Measurements from ENCODE around the gene PRPS1. TPM values are rescaled to one million over a fixed set of nuclear protein-coding genes. Genes with fewer than 3 reads are reported as not detected.

The PRPS1 gene
- total and polyA plus RNA-seq, 9 of the 15 experiments (the other 6 are each of a cell fraction or from before 2014, with no cell fraction given), result 47.8 to 175 (median 79.6) TPM

- TF ChIP-seq CTCF (IDR thresholded peaks at IDR 0.05 in 2 of 3, conservative IDR thresholded peaks at IDR 0.05 in 1 of 3; ENCODE audit: insufficient read depth in 2 of 3, low read depth in 1 of 3, low read length in 3 of 3) (peak; percentile 71 to 85 (median 83)), JUN (IDR thresholded peaks at IDR 0.05; ENCODE audit: borderline replicate concordance, low read depth, low read length) (no peak), JUN (CRISPR knock-in tag; IDR thresholded peaks at IDR 0.05; ENCODE audit: borderline replicate concordance) (no peak), VEZF1 (CRISPR knock-in tag; IDR thresholded peaks at IDR 0.05) (0 out of 2 replicates have a peak, but pooled peaks have one; percentile 21), MAX (CRISPR knock-in tag; IDR thresholded peaks at IDR 0.05) (peak; percentile 62), POLR2G (IDR thresholded peaks at IDR 0.05; ENCODE audit: low read depth, low read length) (peak; percentile 69), ZNF511 (CRISPR knock-in tag; IDR thresholded peaks at IDR 0.05) (peak; percentile 48; the same call in 1 of the 2 replicates), ZC3H8 (IDR thresholded peaks at IDR 0.05) (no peak), ZMIZ1 (IDR thresholded peaks at IDR 0.05; ENCODE audit: low read depth in 2 of 2, low read length in 2 of 2) (no peak), ZNF561 (CRISPR knock-in tag; conservative IDR thresholded peaks at IDR 0.05) (no peak), ZNF316 (IDR thresholded peaks at IDR 0.05) (peak; percentile 59), RNF2 (IDR thresholded peaks at IDR 0.05) (no peak), MYC (IDR thresholded peaks at IDR 0.05; ENCODE audit: low read depth, low read length) (0 out of 2 replicates have a peak, but pooled peaks have one; percentile 29), MYC (CRISPR knock-in tag; IDR thresholded peaks at IDR 0.05; ENCODE audit: borderline replicate concordance, low read depth) (no peak), RBM34 (IDR thresholded peaks at IDR 0.05; ENCODE audit: borderline replicate concordance, insufficient read depth, low read length) (no peak), NRF1 (conservative IDR thresholded peaks at IDR 0.05 in 1 of 2, IDR thresholded peaks at IDR 0.05 in 1 of 2) (peak; percentile 37 to 51; a peak in 3 of 4 replicates), NEUROD1 (IDR thresholded peaks at IDR 0.05; ENCODE audit: borderline replicate concordance, low read depth, low read length, partially characterized antibody) (no peak), SP1 (CRISPR knock-in tag; IDR thresholded peaks at IDR 0.05) (peak; percentile 53; the same call in 1 of the 2 replicates), SIRT6 (IDR thresholded peaks at IDR 0.05; ENCODE audit: low read depth, low read length) (no peak)
Observed at GRCh38 chrX:107654872-107655761, 26.8 kb downstream of the PRPS1 start (continued).
